Activated CD4-positive, alpha-beta T cell treated with anti-CD3 and anti-CD28 coated beads, Interleukin-2, amount 50 U/mL, for 16 hours (primary cell): ENCODE measurements around the gene SSNA1.

Experiments
- DNase-seq: peaks from one replicate; pipeline ENCODE4 v3.0.0-alpha.2; 2020

The SSNA1 gene

GRCh38 chr9:137168904-137169856 lies 19.3 kb upstream of the SSNA1 start:
- peak; percentile 37 for DNase-seq

GRCh38 chr9:137169896-137170358 lies 18.5 kb upstream of the SSNA1 start, which contains the start of gene LRRC26:
Gene LRRC26 (minus strand): TSS chr9:137170051. CDS start chr9:137169943, 108 bp downstream.
- DNase-seq = no peak

- no peak for DNase-seq
Measured at GRCh38 chr9:137170486-137171148, 17.9 kb upstream of the SSNA1 start.

GRCh38 chr9:137171149-137171900 lies 17.2 kb upstream of the SSNA1 start:
- DNase-seq = no peak

- no peak for DNase-seq
Measured at GRCh38 chr9:137172901-137173795, 15.3 kb upstream of the SSNA1 start.

- DNase-seq = no peak
Measured at GRCh38 chr9:137173796-137174664, 14.4 kb upstream of the SSNA1 start.

- DNase-seq = no peak
Measured at GRCh38 chr9:137174722-137175293, 13.7 kb upstream of the SSNA1 start.

- DNase-seq = no peak
Measured at GRCh38 chr9:137175345-137175961, 13.0 kb upstream of the SSNA1 start.

GRCh38 chr9:137176302-137177182 lies 11.9 kb upstream of the SSNA1 start:
- peak; percentile 38 for DNase-seq

GRCh38 chr9:137178201-137178938 lies 10.1 kb upstream of the SSNA1 start:
- DNase-seq = no peak

- no peak for DNase-seq
Measured at GRCh38 chr9:137178939-137179630, 9.4 kb upstream of the SSNA1 start.

GRCh38 chr9:137179761-137180160 lies 8.7 kb upstream of the SSNA1 start:
- no peak for DNase-seq

- no peak for DNase-seq
Measured at GRCh38 chr9:137180491-137180890, 8.0 kb upstream of the SSNA1 start.

GRCh38 chr9:137181680-137182079 lies 6.8 kb upstream of the SSNA1 start:
- no peak for DNase-seq

- DNase-seq = no peak
Measured at GRCh38 chr9:137182836-137183235, 5.6 kb upstream of the SSNA1 start.

- DNase-seq = no peak
Measured at GRCh38 chr9:137183980-137184595, 4.4 kb upstream of the SSNA1 start.
